Prostate gland (tissue), 2 donors: ENCODE results near the gene BMP7.

Source experiments
- CTCF ChIP-seq, 4 experiments: fragments of 200-600 bp in 2 of 4; fragments of 450-650 bp in 2 of 4; sonication (generic) in 2 of 4; IDR thresholded peaks; 1 replicate in 3 of 4; 2 replicates in 1 of 4; pipeline ENCODE4 v1.5.1; 2016 to 2019; ENCODE audit warnings: antibody characterized with exemption in 4 of 4, mild to moderate bottlenecking in 2 of 4, moderate library complexity in 2 of 4
- POLR2A ChIP-seq: fragments of 450-650 bp; IDR thresholded peaks from one replicate; pipeline ENCODE4 v1.6.1; 2016; ENCODE audit warnings: antibody characterized with exemption, mild to moderate bottlenecking

GRCh38 chr20:57260934-57261333, 5.5 kb downstream of the BMP7 start:
- TF ChIP-seq POLR2A (no peak), CTCF (IDR thresholded peaks at IDR 0.05) (no peak)
